ENCODE results near the gene HELB.
"Not testable (repeated sequence)": the region's sequence is repeated elsewhere in the genome, so short reads cannot be mapped to it uniquely, and the experiment has no call there.

The HELB gene

DNA sequence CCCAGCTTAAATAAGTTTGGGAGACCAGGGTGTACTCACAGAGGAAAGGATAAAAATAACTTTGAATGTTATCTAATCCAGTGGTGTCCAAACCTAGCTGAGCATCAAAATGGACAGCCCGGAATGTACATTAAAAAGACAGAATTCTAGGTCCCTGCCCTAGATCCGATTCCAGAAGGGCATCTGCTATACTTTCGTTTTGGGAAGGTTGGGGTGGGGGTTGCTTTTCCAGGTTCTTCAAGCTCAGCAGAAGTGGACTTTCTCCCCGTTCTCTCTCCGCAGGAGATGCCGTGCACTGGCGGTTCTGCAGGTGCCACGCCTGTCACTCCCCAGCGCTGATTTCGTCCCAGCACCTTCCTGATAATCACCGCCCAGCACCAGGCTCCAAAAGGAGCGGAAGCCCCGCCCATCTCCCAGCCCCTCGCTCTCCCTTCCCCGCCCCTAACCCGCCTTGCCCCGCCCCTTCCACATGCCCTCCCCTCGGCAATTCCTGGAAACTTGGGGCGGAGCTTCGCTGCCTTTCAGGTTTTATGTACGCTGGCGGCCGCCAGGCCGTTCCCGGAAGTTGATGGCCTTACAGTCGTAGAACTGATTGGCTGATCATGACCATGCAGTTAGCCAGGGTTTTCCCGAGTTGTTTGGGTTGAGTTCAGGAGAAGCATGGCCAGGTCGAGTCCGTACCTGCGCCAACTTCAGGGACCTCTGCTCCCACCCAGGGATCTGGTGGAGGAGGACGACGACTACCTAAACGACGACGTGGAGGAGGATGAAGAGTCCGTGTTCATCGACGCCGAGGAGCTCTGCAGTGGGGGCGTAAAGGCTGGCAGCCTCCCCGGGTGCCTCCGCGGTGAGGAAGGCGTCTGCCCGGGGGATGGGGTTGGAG lies at the start of gene HELB:
Gene HELB, plus strand, starts transcription at position 550 of the 883 bp plus-strand sequence. Its CDS starts 111 bp downstream, at position 661.
- peak; percentile 100 for DNase-seq

DNA sequence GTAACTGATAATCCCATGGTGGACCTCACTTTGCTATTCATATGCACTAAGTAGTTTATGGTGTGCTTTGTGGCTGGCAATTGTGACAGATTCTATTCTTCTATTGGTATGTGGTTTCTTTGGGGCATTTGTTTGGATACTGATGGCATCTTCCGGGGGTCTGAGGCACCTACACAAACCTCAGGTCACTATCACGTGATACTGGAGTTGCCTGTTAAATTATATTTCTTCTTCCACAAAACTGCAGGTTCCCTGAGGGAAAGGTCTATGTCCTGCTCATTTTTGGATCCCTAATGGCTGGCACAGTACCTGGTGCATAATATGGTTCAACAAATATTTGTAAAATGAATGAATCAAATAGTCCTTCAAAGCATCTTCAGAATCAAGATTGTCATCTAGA lies 49.5 kb upstream of the HELB start:
- DNase-seq: no peak

DNA sequence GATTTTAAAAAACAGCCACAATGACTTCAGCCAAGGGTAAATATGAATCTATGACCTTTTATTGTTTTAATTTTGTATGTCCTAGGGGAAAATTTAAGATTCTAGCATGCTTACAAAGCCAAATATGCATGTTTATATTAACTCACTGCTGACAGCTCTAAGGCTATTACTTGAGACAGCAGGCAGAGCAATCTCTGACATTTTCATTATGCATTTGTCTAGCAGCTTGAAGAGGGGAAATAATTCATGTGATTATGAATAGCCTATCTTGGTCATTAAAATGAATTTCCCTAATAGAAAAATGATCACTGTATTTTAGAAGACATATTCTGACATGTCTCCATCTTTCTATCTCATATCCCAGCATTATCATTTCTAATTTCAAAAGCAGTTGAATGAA lies 46.6 kb upstream of the HELB start:
- no peak for DNase-seq

DNA sequence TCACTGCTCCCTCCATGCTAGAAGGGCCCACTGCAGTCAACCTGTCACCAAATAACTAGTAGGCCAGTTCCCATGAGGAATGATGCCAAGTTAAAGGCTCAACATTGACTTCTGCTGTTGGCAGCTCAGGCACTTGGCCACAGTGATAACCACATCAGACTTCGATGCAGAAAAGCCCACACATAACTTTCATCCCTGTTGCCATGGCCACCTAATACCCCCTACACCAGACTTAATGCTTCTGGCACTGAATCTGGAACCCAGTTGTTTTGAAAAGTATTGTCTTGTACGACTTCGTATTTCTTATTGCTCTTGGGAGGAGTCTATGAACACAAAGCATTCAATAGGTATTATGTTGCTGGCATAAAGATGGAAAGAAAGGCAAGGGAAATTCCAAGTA lies 44.3 kb upstream of the HELB start:
- DNase-seq: no peak

DNA sequence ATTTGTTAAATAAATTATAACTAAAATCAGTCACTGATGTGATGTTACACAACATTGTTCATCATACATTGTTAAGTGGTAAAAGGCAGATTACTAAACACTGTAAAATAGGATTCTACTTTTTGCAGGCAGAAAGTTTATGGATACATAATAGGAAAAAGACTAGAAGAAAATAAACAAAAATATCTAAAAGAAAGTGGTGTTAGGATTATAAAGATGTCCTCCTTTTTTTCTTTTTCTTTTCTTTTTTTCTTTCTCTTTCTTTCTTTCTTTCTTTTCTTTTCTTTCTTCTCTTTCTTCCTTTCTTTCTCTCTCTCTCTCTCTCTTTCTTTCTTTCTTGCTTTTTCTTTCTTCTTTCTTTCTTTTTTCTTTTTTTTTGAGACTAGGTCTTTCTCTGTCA lies 39.6 kb upstream of the HELB start:
- no peak for DNase-seq

DNA sequence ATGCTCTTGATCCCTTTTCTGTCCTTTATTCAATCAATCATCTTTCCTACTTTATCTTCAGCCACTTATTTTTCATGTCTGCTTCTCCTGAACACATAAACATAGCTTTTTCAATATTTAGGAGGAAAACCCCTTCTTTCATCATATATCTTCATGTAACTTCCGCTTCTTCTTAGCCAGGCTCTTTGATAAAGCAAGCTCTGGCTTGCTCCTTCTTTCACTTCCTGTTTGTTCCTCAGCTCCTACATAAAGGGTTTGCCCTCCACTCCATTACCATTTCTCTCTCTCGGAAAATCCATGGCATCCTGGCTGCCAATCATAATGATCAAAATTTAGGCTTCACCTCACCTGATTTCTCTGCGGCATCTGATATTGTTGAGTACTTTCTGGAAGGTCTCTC lies 33.7 kb upstream of the HELB start:
- no peak for DNase-seq

DNA sequence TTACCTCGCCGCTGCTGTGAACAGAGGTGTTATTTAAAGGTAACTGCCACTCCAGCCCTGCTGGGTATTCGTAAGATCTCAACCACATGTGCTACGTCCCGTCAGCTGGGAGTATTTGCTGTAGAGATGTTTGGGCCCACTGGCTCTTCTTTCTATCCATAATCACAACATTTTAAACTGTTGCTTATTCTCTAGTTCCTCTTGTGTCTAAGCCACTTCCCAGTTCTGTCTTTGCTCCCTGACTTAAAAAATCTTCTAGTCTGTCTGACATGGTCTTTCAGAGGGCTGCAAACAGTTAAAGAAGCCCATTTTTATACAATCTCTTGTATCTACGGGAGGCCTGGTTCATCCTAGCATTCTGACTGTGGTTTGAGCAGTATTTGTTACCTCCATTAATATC lies 33.2 kb upstream of the HELB start:
- no peak for DNase-seq

DNA sequence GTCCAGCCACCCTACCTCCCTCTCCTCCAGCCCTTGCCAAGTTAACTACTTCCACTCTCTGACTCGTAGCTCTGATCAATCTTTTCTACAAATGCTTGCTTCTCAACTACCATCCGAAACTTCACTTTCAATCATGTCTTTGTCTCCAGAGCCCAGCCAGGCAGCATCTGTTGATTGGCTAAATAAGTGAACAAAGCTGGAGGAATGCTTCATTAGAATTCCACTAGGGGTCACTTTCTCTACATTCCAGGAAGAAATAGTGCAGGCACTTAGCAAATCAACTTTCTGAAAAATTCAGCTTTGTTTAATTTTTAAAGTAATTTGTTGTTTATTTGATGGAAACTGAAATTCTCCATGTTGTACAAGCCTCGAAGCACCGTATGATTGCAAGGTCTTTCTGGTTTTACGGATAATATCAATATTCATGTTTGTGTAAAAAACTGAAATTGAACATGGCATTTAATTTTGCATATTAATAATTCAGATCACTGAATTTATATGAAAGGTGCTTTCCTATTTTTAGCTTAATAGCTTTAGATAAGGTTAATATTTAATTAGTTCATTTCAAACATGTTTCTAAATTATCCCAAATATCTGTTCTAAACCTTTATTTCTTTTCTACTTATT lies 32.4 kb upstream of the HELB start:
- DNase-seq: peak; percentile 34

DNA sequence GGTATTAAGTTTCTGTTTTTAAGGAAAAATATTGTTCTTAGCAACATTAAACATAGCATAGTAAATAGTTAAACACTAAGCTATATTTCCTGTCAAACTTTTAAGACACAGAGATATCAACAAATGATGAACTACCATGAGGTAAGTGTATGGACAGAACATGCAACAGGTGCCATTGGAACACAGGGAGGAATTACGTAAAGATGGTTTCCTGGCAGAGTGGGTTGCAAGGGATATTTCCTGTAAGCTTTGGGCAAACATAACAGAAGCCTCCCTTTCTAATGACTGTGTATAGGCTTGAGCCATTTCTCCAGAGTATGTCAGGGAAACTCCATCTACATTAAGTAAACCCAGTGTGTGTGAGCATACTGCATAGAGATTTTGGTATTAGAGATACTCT lies 31.7 kb upstream of the HELB start:
- DNase-seq: no peak

DNA sequence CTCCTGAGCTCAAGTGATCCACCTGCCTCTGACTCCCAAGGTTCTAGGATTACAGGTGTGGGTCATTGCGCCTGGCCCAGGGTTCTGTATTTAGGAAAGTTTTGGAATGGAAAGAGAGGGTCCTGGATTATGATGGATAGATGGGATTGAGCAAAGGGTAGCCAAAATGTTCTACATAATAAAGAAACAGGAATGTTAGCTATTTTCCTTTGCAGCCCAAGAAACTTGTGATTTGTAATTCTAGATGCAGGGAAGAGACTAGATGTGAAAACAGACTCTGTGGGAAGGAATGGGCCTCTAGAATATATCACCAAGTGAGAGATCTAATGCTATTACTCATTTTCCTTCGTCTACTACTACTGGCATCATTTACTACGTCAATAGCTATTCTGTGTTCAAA lies 29.6 kb upstream of the HELB start:
- no peak for DNase-seq

DNA sequence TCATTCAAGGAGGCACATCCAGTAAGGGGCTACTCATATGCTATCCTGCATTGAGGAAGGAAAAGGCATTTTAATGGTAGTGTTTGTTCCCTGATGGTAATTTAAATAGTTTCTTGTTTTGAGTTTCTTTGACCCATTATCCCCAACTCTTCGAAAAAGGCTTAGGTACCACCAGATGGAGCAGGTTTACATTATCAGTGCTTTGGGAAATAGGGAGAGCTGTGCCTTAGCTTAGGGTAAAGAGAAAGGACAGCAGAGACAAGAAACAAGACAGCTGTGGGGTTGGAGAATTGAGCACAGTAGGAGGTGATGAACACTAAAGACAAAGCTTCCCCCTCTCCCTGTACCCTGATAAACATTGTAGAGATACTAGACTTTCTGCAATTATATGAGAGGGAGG lies 29.1 kb upstream of the HELB start:
- no peak for DNase-seq

DNA sequence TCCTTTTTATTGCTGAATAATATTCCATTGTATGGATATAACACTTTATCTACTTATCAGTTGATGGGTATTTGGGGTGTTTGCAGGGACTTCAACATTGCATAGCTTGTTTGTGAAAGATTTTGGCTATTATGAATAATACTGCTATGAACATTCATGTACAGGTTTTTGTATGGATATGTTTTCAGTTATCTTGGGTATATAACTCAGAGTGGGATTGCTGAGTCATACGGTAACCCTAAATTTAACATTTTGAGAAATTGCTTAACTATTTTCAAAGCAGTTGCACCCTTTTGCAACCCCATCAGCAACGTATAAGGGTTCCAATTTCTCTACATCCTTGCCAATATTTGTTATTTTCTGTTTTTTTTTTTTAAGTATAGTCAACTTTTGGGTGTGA lies 27.3 kb upstream of the HELB start:
- DNase-seq: no peak

DNA sequence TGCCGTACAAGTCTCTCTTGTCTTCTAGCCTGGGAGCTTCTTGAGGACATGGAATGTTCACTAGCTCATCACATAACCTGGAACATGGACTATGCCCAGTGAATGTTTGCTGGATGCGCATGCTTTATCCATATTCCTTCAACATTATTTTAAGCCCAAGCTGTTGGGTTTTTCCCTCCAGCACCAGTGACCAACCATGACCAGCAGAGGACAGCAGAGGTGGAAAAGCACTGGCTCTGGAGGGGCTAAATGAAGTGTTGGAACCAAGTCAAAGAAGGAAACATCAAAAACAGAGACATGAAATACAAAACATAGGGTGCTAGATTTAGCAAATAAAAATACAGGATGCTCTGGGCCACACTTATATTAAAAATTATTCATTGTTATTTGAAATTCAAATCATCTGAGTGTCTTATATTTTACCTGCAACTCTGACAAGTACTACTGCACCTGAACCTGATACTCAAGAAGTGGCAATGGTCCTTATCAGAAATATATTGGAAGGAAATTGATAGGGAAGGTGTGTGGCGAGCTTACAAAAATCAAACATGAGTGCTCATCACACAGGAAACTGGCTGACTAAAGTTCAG lies 23.1 kb upstream of the HELB start:
- DNase-seq: peak; percentile 66

DNA sequence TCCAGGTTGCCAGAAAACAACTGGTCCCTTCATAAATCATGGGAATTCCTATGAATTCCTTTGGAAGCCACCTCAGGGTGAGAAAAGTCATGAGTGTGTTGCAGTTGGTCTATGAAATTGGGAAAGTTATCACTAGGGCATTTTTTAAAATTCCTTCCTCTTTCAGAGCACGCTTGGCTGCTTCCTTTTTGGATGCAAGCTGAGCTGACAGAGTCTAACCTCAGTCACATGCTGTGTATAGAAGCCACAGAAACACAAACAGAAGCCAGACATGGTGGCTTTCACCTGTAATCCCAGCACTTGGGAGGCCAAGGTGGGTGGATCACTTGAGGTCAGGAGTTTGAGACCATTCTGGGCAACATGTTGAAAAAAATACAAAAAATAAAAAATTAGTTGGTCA lies 21.7 kb upstream of the HELB start:
- DNase-seq: no peak

DNA sequence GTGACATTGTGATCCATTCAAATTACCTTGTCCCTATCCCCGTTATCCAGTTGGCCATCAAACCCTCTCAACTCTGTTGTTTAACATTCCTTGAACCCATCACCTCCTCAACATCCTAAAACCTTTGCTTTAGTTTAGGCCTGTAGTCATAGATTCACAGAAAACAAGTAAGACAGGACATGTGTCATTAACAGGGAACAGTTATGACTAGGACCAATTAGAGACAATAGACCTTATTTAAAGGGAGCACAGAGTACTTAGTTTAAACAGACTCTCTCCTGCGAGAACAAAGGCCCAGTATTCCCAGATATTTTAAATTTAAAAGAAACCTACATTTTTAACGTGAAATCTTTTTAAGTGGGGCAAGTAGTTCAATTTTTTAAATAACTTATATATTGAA lies 20.0 kb upstream of the HELB start:
- DNase-seq: no peak

DNA sequence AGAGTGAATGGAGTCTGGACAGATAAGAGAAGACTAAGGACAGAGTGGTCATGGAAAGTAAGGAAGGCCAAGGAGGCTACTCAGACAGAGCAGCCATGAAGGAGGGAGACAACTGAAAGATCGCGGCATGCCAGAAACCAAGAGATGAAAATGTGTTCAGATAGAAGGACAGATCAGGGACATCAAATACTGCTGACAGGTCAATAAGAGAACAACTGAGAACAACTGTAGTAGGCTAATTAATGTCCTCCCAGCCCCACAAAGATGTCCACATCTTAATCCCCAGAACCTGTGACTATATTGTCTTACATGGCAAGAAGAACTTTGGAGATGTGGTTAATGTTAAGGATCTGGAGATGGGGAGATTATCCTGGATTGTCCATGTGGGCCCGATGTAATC lies 15.0 kb upstream of the HELB start:
- no peak for DNase-seq

DNA sequence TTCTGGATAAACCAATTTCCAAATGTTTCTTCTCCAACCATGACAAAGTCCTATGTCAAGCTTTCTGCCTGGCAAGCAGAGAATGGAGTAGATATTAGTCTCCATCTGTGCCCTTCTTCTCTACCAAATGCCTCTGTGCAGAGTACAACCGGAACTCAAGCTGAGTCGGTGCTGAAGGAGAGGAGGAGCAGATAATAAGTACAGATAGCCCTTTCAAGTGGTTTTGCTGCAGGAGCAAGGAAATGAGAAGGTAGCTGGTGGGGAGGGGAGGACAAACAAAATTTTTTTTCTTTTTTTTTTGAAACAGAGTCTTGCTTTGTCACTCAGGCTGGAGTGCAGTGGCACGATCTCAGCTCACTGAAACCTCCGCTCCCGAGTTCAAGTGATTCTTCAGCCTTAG lies 14.2 kb upstream of the HELB start:
- peak; percentile 70 for DNase-seq

DNA sequence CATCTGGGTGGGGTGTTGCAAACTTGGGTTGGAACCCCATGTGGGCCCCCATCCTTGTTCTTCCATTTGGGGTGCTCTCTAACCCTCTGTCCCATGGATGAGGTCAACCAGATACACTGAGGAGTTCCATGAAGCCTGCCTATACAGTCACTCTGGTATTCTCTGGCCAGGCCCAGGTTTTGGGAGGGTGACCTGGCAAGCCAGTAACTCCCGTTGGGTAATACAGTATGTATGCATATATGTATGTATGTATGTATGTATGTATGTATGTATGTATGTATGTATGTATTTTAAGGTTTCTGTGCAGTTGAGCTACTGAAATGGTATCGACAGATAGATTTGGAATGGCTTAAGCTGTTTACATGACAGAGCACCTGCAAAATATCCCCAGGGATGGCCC lies 12.8 kb upstream of the HELB start:
- no peak for DNase-seq

DNA sequence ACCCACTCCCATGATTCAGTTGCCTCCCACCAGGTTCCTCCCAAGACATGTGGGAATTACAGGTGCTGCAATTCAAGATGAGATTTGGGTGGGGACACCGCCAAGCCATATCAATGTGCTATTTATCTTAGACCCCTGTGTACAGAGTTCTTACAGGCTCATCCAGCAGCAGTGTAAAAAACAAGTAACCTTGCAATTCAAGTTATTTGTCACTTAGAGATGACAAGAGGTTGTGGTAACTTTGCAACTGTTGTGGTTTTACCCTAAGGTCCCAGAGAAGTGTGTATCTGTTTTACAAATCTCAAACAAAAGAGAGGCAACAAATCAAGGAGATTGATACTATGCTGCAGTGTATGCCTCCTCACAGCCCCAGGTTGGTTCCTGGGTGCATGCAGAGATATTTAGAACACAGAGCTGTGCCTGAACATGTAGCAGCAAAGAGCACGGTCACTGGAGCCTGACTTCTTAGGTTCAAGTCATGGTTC lies 11.5 kb upstream of the HELB start:
- DNase-seq: peak; percentile 59

DNA sequence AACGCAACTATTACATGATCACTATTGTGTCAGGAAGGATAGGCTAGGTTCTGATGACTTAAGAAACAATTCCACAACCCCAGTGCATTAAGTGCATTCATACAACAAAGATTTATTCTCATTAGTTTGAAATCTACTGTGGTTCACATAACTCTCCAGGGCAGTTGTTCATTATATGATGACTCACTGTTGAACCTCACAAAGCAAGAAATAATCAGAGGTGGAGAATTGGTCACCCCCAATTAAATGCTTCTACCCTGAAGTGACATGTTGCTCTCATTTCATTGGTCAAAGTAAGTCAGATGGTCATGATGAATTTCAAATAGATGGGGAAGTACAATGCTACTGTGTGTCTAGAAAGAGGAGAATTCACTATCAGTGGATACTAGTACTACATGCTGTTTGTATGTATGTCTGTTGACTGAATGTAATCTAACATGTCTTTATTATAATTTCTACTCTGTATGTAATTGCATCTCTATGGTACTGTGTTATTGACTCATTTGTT lies 6.1 kb upstream of the HELB start:
- no peak for DNase-seq

DNA sequence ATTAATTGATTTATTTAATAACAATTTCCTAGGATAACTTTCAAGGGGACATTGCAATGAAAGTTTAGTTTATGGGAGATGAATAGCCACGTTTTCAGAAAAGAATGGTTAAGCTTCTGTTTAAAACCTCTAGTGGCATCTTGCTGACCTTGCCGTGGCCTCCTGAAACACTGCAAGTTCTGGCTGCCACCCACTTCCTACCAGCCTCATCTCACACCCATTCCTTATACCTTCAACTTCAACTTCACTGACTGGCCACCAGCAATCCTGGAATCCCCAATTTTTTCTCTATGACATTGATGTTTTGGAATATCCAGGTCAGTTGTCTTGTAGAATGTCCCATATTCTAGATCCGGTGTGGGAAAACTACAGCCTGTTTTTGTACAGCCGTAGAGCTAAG lies 5.2 kb upstream of the HELB start:
- DNase-seq: peak; percentile 22

DNA sequence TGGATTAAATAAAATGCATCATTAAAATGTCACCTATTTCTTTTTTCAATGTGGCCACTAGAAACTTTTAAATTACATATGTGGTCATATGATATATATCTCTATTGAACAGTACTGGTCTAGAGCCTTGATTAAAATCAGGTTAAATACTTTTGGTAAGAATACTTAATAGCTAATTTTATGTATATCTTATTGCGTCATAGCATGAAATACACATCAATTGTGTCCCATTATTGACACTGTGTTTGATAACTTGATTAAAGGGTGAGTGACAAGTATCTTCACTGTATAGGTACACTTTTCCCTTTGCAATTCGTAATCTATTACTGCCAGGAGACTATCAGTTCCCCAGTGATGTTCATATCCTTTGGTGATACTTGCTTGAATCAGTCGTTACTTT lies 4.4 kb upstream of the HELB start:
- DNase-seq: no peak

DNA sequence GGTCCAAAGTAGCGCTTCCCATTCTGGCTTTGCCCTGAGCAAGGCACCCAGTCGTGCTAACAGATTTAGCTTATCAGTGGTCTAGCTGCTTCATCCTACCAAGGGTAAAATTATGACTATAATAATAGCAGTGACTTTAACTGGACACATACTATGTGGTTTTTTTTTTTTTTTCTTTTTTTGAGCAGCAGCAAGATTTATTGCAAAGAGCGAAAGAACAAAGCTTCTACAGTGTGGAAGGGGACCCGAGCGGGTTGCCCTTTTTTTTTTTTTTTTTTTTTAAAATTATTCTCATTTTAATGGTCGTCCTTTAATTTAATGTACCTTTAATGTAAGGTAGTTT lies 505 bp downstream of the HELB start:
- DNase-seq: no peak

DNA sequence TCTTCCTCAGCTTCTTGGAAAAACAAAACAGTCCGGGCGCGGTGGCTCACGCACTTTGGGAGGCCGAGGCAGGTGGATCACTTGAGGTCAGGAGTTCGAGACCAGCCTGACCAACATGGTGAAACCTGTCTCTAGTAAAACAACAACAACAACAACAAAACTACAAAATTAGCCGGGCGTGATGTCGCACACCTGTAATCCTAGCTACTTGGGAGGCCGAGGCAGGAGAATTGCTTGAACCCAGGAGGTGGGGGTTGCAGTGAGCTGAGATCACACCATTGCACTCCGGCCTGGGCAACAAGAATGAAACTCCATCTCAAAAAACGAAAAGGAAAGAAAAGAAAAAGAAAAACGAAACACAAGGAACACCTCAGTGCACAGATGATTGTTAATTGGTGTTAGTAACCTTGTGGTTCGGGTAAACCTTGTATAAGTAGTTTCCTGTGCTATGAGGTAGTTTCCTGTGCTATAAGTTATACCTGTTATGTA lies 1.1 kb downstream of the HELB start:
- DNase-seq: not testable (repeated sequence)
